HCT116 (cell line): ENCODE data around the gene SAMD4B. TPM values are rescaled to one million over a fixed set of nuclear protein-coding genes. Genes with fewer than 3 reads are reported as not detected.

Experiments
- ATAC-seq: fragments of 200-7000 bp; cut with Tn5 transposase; 2 replicates; pipeline ENCODE4 v1.9.1; 2020; ENCODE audit warnings: mild to moderate bottlenecking, moderate library complexity
- BruUV-seq: library from RNA; stranded (reverse); fragments of 400-500 nt; replicated peaks from 2 replicates; lab custom pipeline; 2021; lab: Mats Ljungman, UMichigan
- CTCF ChIA-PET: fragments of 300-600 bp; sonication (Branson Sonifier 250); formaldehyde crosslinking; loops from one replicate; lab custom pipeline; 2021; ENCODE audit warnings: antibody characterized with exemption; lab: Charles Lee
- POLR2A ChIA-PET: fragments of 300-600, 350-600 bp; sonication (Branson Sonifier 250); formaldehyde crosslinking; loops from one replicate; lab custom pipeline; 2021; ENCODE audit warnings: antibody characterized with exemption; lab: Charles Lee
- RAD21 ChIA-PET, 2 experiments: fragments of 300-600 bp; sonication (Branson Sonifier 250); formaldehyde crosslinking; loops; one replicate each; lab custom pipeline; 2023; ENCODE audit warnings: low total read pairs in 2 of 2; ENCODE audit not compliant: uncharacterized antibody in 2 of 2, unreplicated experiment in 2 of 2, low non-redundant PET in 1 of 2; lab: Charles Lee
- DNase-seq: peaks from one replicate; pipeline ENCODE4 v3.0.0-alpha.2; 2010; ENCODE audit warnings: low read depth, low spot score
- H2AFZ ChIP-seq: fragments of 200-600 bp; shearing (Covaris generic), sonication (generic); 2 replicates; pipeline ENCODE4 v1.6.1; 2017; ENCODE audit warnings: low read depth, mixed run types, mixed read lengths, antibody characterized with exemption, low read length; ENCODE audit not compliant: poor library complexity, severe bottlenecking
- H3K27ac ChIP-seq: 2 replicates; pipeline ENCODE4 v1.5.1; 2012; ENCODE audit warnings: low read depth, low read length
- H3K27me3 ChIP-seq: fragments of 200-600 bp; sonication (generic); 2 replicates; pipeline ENCODE4 v1.6.1; 2016; ENCODE audit warnings: mixed run types, low read length, mixed read lengths; ENCODE audit not compliant: insufficient read depth
- H3K36me3 ChIP-seq, 2 experiments: fragments of 200-500 bp in 1 of 2; fragments of 200-600 bp in 1 of 2; sonication (Bioruptor generic) in 1 of 2; sonication (generic) in 1 of 2; 2 replicates each; pipeline versions ENCODE4 v1.5.1 to v1.6.1; 2014 to 2016; ENCODE audit warnings: low read length in 2 of 2, inconsistent platforms in 1 of 2, mixed read lengths in 1 of 2, mixed run types in 1 of 2; ENCODE audit not compliant: insufficient read depth in 2 of 2, control insufficient read depth in 1 of 2
- H3K4me1 ChIP-seq, 2 experiments: fragments of 200-600 bp in 1 of 2; sonication (generic) in 1 of 2; 2 replicates each; pipeline versions ENCODE4 v1.5.1 to v1.6.1; 2012 to 2017; ENCODE audit warnings: low read length in 2 of 2, inconsistent platforms in 1 of 2, mild to moderate bottlenecking in 1 of 2, mixed read lengths in 1 of 2, mixed run types in 1 of 2, moderate library complexity in 1 of 2; ENCODE audit not compliant: insufficient read depth in 2 of 2, control insufficient read depth in 1 of 2
- H3K4me2 ChIP-seq: fragments of 200-600 bp; sonication (generic); 2 replicates; pipeline ENCODE4 v1.6.1; 2017; ENCODE audit warnings: mixed run types, low read length, mixed read lengths
- H3K4me3 ChIP-seq, 2 experiments: fragments of 200-600 bp in 1 of 2; sonication (generic) in 1 of 2; replicated peaks in 1 of 2; 2 replicates each; pipeline ENCODE4 v1.5.1; 2011 to 2016; ENCODE audit warnings: low read length in 2 of 2, control low read depth in 1 of 2, low read depth in 1 of 2, mild to moderate bottlenecking in 1 of 2, mixed read lengths in 1 of 2, mixed run types in 1 of 2
- H3K79me2 ChIP-seq: fragments of 200-600 bp; sonication (generic); 2 replicates; pipeline ENCODE4 v1.6.1; 2017; ENCODE audit warnings: mild to moderate bottlenecking, mixed run types, low read length, moderate library complexity, mixed read lengths; ENCODE audit not compliant: insufficient read depth
- H3K9ac ChIP-seq: fragments of 200-600 bp; sonication (generic); 2 replicates; pipeline ENCODE4 v1.6.1; 2016; ENCODE audit warnings: low read length, mixed read lengths
- H3K9me2 ChIP-seq: fragments of 200-600 bp; sonication (generic), shearing (Covaris generic); 2 replicates; pipeline ENCODE4 v1.6.1; 2017; ENCODE audit warnings: mixed run types, mild to moderate bottlenecking, moderate library complexity; ENCODE audit not compliant: insufficient read depth
- H3K9me3 ChIP-seq, 2 experiments: fragments of 200-500 bp in 1 of 2; fragments of 200-600 bp in 1 of 2; sonication (Bioruptor generic) in 1 of 2; sonication (generic) in 1 of 2; 2 replicates each; pipeline ENCODE4 v1.6.1; 2014 to 2017; ENCODE audit warnings: low read length in 2 of 2, mixed read lengths in 2 of 2, inconsistent platforms in 1 of 2, low read depth in 1 of 2, mild to moderate bottlenecking in 1 of 2, mixed run types in 1 of 2, moderate library complexity in 1 of 2; ENCODE audit not compliant: control insufficient read depth in 1 of 2, insufficient read depth in 1 of 2
- H4K20me1 ChIP-seq: fragments of 200-600 bp; sonication (generic), shearing (Covaris generic); 2 replicates; pipeline ENCODE4 v1.6.1; 2017; ENCODE audit warnings: mixed run types, mild to moderate bottlenecking, moderate library complexity; ENCODE audit not compliant: insufficient read depth
- CTCF ChIP-seq, 3 experiments: fragments of 200-600 bp in 1 of 3; sonication (generic) in 1 of 3; IDR thresholded peaks in 2 of 3; conservative IDR thresholded peaks in 1 of 3; 2 replicates each; pipeline ENCODE4 v1.5.1; 2012 to 2017; ENCODE audit warnings: low read depth in 2 of 3, low read length in 2 of 3, antibody characterized with exemption in 1 of 3, borderline replicate concordance in 1 of 3, control low read depth in 1 of 3, mild to moderate bottlenecking in 1 of 3, mixed read lengths in 1 of 3, mixed run types in 1 of 3, moderate library complexity in 1 of 3; ENCODE audit not compliant: insufficient read depth in 1 of 3
- JUND ChIP-seq: IDR thresholded peaks from 2 replicates; pipeline ENCODE4 v1.6.1; 2012
- POLR2A ChIP-seq: IDR thresholded peaks from 2 replicates; pipeline ENCODE4 v1.7.0; 2011; ENCODE audit warnings: borderline replicate concordance; ENCODE audit not compliant: insufficient read depth, insufficient read length; ENCODE audit errors: extremely low read depth
- intact Hi-C: fragments of 100-400 bp; cut with micrococcal nuclease; formaldehyde crosslinking; loops from 2 replicates; pipeline ENCODE4 v1.10.0; 2022
- total RNA-seq: library from RNA; stranded (reverse); gene quantifications from one replicate; pipeline ENCODE4 v1.2.1, GENCODE V29; 2021; ENCODE audit not compliant: unreplicated experiment

Gene SAMD4B
- total RNA-seq, 1 experiment from 2014 or later, result 127 TPM

GRCh38 chr19:39413911-39414608 lies 71.8 kb downstream of the SAMD4B start:
- POLR2A ChIA-PET, result interaction anchor here (1.2 to 1.5 kb wide), 3 partner anchors 16 to 23 kb away, joined by 4 to 5 read pairs (median 5); partner anchors contain the start of genes MED29, PAF1 and RPS16
- H3K4me2 ChIP-seq, result peak overlapping the region; percentile 19; the same call in 1 of the 2 replicates
- DNase-seq, result no peak
- no peaks in the 10 kb centered on the region for H4K20me1 ChIP-seq
- no peak overlapping the region for H3K4me3 ChIP-seq
- TF ChIP-seq JUND, result no peak
- TF ChIP-seq POLR2A, result no peak
- TF ChIP-seq CTCF (IDR thresholded peaks at IDR 0.05 in 2 of 3, conservative IDR thresholded peaks at IDR 0.05 in 1 of 3; ENCODE audit: borderline replicate concordance in 1 of 3, insufficient read depth in 1 of 3, low read depth in 2 of 3, low read length in 2 of 3), result peak in 2 of 3 experiments; percentile 33 to 35; a peak in 4 of 6 replicates
- no peaks in the 10 kb centered on the region for H3K9me3 ChIP-seq
- H3K4me1 ChIP-seq, result peaks cover 23 to 55% of the 10 kb centered on the region in 2 experiments
- ATAC-seq, result no peak
- RAD21 ChIA-PET, result interaction anchor here (0.6 kb wide), 2 partner anchors 25 to 222 kb away, joined by 3 read pairs; no protein-coding TSS in a partner anchor
- no peaks in the 10 kb centered on the region; the same call in none of the 2 replicates for H3K79me2 ChIP-seq
- 0 out of 4 replicates have a peak, but pooled peaks cover 0 to 3% of the 10 kb centered on the region in 2 experiments for H3K36me3 ChIP-seq
- 0 out of 2 replicates have a peak overlapping the region, but pooled peaks have one; percentile 26 for H3K27ac ChIP-seq
- no TSS peak for BruUV-seq
- CTCF ChIA-PET, result interaction anchor here (0.6 to 1.7 kb wide), 5 partner anchors 14 to 195 kb away, joined by 3 to 8 read pairs (median 3); partner anchors contain the start of genes MED29 and PAF1
- no peaks in the 10 kb centered on the region for H3K27me3 ChIP-seq
- intact Hi-C loops, result loop anchor here (5.0 kb wide), 1 partner anchor 72 kb away; the partner anchor contains the start of gene SAMD4B
- no peak overlapping the region for H3K9ac ChIP-seq
- no peak overlapping the region for H2AFZ ChIP-seq
- H3K9me2 ChIP-seq, result no peaks in the 10 kb centered on the region
